ENCODE measurements around the gene C14orf119. TPM values are rescaled to one million over a fixed set of nuclear protein-coding genes. Genes with fewer than 3 reads are reported as not detected.

The C14orf119 gene
- total and polyA plus RNA-seq, 5 experiments from 2014 or later = 39.4 to 122 (median 62.7) TPM

GRCh38 chr14:23139874-23140273 is 44.6 kb downstream of the C14orf119 start:
- Mint-ChIP-seq H3K4me1 (no peaks in the 10 kb centered on the region), H3K9me3 (no peaks in the 10 kb centered on the region), H3K27me3 (peaks cover 0 to 3% (median 0%) of the 10 kb centered on the region in 5 donors), H3K36me3 (peaks cover 0 to 6% (median 5%) of the 10 kb centered on the region in 3 donors), H3K27ac (peak overlapping the region in 1 of 10 donors; percentile 39), H3K4me3 (no peak overlapping the region)
- no peak for DNase-seq
- POLR2A ChIA-PET = no interaction called here
- ATAC-seq = no peak

DNA sequence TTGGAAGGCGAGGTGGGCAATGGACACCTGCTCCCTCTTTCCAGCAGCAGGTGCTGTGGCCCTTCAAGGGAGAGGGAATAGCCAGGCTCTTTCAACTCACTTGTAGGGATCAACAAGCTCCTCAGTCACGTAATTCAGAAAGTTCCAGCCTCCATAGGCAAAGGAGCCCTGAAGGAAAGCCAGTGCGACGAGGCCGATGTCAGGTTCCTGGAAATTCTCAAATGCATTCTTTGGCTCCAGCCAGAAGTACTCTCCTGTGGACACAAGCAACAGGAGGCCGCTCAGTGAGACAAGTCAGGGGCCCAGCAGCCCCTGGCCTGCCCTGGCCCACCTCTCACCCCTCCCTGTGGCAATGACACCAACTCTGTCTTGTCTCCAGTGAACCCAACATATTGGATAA is 45.1 kb downstream of the C14orf119 start:
- Mint-ChIP-seq H3K4me3 (no peak overlapping the region), H3K27ac (no peak overlapping the region), H3K4me1 (no peaks in the 10 kb centered on the region), H3K36me3 (peaks cover 0 to 6% (median 5%) of the 10 kb centered on the region in 3 donors), H3K27me3 (peaks cover 0 to 3% (median 0%) of the 10 kb centered on the region in 5 donors), H3K9me3 (no peaks in the 10 kb centered on the region)
- DNase-seq = no peak
- ATAC-seq = no peak
- POLR2A ChIA-PET = no interaction called here

DNA sequence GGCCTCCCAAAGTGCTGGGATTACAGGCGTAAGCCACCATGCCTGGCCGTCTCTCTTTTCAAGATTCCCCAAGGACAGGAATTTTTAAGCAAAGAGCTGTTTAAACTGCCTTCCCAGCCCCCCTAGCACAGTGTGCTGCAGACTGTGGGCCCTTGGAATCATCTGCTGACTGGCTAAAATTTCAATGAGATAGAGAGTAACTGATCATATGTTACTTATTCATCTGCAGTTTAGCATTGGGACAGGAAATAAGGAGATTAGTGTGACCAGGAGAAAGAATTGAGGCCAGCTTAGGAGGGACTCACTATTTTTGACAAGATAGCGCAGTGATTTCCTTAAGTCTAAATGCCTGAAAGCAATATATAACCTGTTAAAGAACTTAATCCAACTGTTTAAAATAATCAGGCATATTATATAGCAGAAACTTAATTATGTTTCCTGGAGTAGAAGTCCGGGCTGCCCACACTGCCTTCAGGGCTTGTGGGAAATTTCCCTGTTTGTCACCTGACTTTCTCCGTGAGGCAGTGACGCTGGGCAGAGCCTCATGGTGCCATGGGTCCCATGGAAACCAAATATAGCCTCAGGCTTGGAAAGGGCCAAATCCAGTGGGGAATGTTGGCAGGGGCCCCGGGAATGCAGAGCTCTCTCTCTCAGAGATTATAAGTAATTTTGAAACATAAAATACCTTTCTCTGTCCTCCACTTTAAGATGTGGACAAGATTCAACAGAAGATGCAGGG is 46.6 kb downstream of the C14orf119 start:
- Mint-ChIP-seq H3K4me1 (no peaks in the 10 kb centered on the region), H3K9me3 (no peaks in the 10 kb centered on the region), H3K27ac (peak overlapping the region in 1 of 10 donors; percentile 80), H3K4me3 (no peak overlapping the region), H3K27me3 (peaks cover 0 to 7% (median under 1%) of the 10 kb centered on the region in 5 donors), H3K36me3 (peaks cover 0 to 6% (median 5%) of the 10 kb centered on the region in 3 donors)
- POLR2A ChIA-PET = interaction anchor here (0.6 kb wide), 1 partner anchor 45 kb away, joined by 6 read pairs; no protein-coding TSS in a partner anchor
- no peak for DNase-seq
- ATAC-seq = no peak

- Mint-ChIP-seq H3K4me3 (no peak overlapping the region), H3K27me3 (peaks cover 0 to 7% (median 3%) of the 10 kb centered on the region in 5 donors), H3K36me3 (peaks cover 0 to 7% (median 5%) of the 10 kb centered on the region in 3 donors), H3K4me1 (peaks cover 0 to 1% (median 0%) of the 10 kb centered on the region in 4 donors), H3K27ac (no peak overlapping the region), H3K9me3 (no peaks in the 10 kb centered on the region)
- DNase-seq = no peak
- no peak for ATAC-seq
- POLR2A ChIA-PET = no interaction called here
These were observed 47.5 kb downstream of the C14orf119 start for GRCh38 chr14:23142826-23143225.

GRCh38 chr14:23143911-23144310 is 48.6 kb downstream of the C14orf119 start:
- Mint-ChIP-seq H3K9me3 (peaks cover 0 to 4% (median 0%) of the 10 kb centered on the region in 9 donors), H3K27ac (no peak overlapping the region), H3K27me3 (peaks cover 0 to 7% (median 4%) of the 10 kb centered on the region in 5 donors), H3K4me1 (peaks cover 0 to 1% (median 0%) of the 10 kb centered on the region in 4 donors), H3K36me3 (peaks cover 5 to 11% (median 5%) of the 10 kb centered on the region in 3 donors), H3K4me3 (no peak overlapping the region)
- ATAC-seq (no peak), DNase-seq (no peak)
- POLR2A ChIA-PET = no interaction called here

DNA sequence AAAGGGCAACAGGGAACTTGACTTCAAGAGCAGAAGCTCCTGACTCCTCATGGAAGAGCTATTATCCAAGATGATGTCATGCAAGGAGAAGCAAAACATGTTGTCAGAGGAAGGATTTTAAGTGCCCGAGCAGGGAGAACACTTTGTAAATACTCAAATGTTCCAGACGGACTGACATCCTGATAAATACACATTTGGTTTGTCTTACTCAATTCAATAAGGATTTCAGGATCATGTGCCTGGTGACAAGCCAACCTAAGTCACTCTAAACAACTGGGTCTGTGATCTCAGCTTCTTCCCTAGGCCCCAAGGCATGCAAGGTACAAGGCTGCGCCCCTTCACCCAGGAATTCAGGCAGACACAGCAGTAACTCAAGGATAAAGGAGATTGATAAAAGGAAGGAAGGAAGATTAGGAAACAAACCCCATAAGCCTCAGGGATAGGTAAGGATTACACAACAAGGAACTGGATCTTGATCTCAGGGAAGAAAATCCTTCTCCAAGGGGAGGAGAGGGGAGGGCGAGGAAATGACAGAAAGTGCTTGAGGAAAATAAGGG is 50.6 kb downstream of the C14orf119 start:
- ATAC-seq = no peak

DNA sequence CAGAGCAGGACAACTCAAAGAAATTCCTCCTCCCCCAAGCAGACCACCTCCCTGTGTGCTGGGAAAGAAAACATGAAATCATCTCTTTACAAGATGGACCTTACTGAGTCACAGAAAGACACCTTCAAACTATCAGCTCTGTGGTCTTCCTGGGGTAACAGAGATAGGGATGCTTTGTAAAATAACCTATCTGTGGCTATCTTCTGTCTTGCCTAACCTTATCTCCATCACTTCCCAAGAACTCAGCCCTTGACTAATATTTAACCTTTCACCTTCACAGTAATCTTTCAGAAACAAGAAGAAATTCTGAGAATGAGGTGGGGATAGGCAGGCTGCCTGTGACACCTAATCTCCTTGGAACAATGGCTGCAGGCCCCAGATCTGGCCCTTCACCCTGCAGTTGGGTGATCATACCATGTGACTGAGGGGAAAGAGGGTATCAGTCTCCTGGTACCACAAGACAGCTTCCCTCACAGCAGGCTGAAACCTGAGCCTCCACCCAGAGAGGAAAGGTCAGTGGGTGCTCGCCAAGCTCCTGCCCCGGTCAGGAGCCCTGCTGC is 51.1 kb downstream of the C14orf119 start:
- Mint-ChIP-seq H3K27ac (no peak overlapping the region), H3K4me1 (peaks cover 0 to 5% (median under 1%) of the 10 kb centered on the region in 4 donors), H3K9me3 (peaks cover 0 to 4% (median 0%) of the 10 kb centered on the region in 9 donors), H3K27me3 (peaks cover 3 to 11% (median 10%) of the 10 kb centered on the region in 5 donors), H3K36me3 (peaks cover 2 to 9% (median 5%) of the 10 kb centered on the region in 3 donors), H3K4me3 (no peak overlapping the region)
- DNase-seq = no peak
- POLR2A ChIA-PET = no interaction called here
- no peak for ATAC-seq

More for the DNA sequence above, 50.6 kb downstream of the C14orf119 start:
- Mint-ChIP-seq H3K36me3 (peaks cover 2 to 9% (median 5%) of the 10 kb centered on the region in 3 donors), H3K27ac (peak overlapping the region in 1 of 10 donors; percentile 38), H3K4me1 (peaks cover 0 to 5% (median under 1%) of the 10 kb centered on the region in 4 donors), H3K4me3 (no peak overlapping the region), H3K27me3 (peaks cover 3 to 11% (median 10%) of the 10 kb centered on the region in 5 donors), H3K9me3 (peaks cover 0 to 4% (median 0%) of the 10 kb centered on the region in 9 donors)
- no peak for DNase-seq
- POLR2A ChIA-PET = interaction anchor here (0.5 kb wide), 1 partner anchor 55 kb away, joined by 3 read pairs; no protein-coding TSS in a partner anchor

- peak overlapping the region in 1 of 10 donors; percentile 24 for H3K27ac Mint-ChIP-seq
- POLR2A ChIA-PET = no interaction called here
- ATAC-seq = no peak
These were observed 51.7 kb downstream of the C14orf119 start for GRCh38 chr14:23146980-23147379.

DNA sequence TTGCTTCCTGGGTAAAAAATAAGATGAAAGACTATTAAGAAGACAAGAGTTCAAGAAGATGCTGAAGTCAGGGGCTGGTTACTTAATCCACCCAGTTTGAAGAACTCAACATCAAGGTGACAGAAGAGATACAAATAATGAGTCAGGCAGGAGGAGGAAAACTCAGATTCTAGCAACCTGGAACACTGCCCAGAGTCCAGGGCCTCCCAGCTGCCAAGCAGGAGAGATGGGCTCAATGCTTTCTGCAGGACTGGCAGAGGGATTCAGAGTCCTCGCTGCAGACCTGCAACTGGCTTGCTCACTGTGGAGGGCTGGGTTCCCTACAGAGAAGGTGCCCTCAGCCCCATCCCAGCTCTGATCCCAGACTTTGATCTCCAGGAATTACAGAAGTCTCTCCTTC is 52.4 kb downstream of the C14orf119 start:
- H3K9me3 Mint-ChIP-seq = peaks cover 0 to 4% (median 0%) of the 10 kb centered on the region in 9 donors
- peaks cover 0 to 5% (median 2%) of the 10 kb centered on the region in 4 donors for H3K4me1 Mint-ChIP-seq
- peaks cover 3 to 11% (median 10%) of the 10 kb centered on the region in 5 donors for H3K27me3 Mint-ChIP-seq
- H3K27ac Mint-ChIP-seq = peak overlapping the region in 1 of 10 donors; percentile 47
- no peak overlapping the region for H3K4me3 Mint-ChIP-seq
- DNase-seq (no peak), ATAC-seq (no peak)
- H3K36me3 Mint-ChIP-seq = peaks cover 1 to 9% (median 5%) of the 10 kb centered on the region in 3 donors
- POLR2A ChIA-PET = no interaction called here

More at GRCh38 chr14:23146980-23147379, 51.7 kb downstream of the C14orf119 start:
- no peak for DNase-seq
- Mint-ChIP-seq H3K4me1 (peaks cover 0 to 5% (median under 1%) of the 10 kb centered on the region in 4 donors), H3K9me3 (peaks cover 0 to 4% (median 0%) of the 10 kb centered on the region in 9 donors), H3K27me3 (peaks cover 3 to 11% (median 10%) of the 10 kb centered on the region in 5 donors), H3K36me3 (peaks cover 2 to 9% (median 5%) of the 10 kb centered on the region in 3 donors), H3K4me3 (no peak overlapping the region)

GRCh38 chr14:23148591-23149249 is 53.4 kb downstream of the C14orf119 start:
- ATAC-seq (no peak), DNase-seq (no peak)
- H3K4me1 Mint-ChIP-seq = peaks cover 3 to 15% (median 9%) of the 10 kb centered on the region in 4 donors
- peak overlapping the region in 2 of 10 donors; percentile 45 to 48 for H3K27ac Mint-ChIP-seq
- peaks cover 2 to 11% (median 10%) of the 10 kb centered on the region in 5 donors for H3K27me3 Mint-ChIP-seq
- H3K9me3 Mint-ChIP-seq = peaks cover 0 to 4% (median 0%) of the 10 kb centered on the region in 9 donors
- no peak overlapping the region for H3K4me3 Mint-ChIP-seq
- peaks cover 0 to 9% (median 5%) of the 10 kb centered on the region in 3 donors for H3K36me3 Mint-ChIP-seq
- POLR2A ChIA-PET = interaction anchor here (0.5 to 0.6 kb wide), 2 partner anchors 173 to 397 kb away, joined by 3 to 4 read pairs; no protein-coding TSS in a partner anchor

DNA sequence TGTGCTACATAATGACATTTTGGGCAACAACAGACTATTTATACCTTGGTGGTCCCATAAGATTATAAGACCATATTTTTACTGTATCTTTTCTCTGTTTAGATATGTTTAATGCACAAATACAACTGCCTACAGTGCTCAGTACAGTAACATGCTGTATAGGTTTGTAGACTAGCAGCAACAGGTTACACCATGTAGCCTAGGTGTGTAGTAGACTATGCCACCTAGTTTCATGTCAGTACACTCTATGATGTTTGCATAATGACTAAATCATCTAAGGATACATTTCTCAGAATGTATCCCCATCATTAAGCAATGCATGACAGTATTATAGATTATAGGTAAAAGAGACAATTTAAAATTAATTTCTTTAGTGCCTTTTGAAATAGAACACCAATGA is 54.4 kb downstream of the C14orf119 start:
- Mint-ChIP-seq H3K27me3 (peaks cover 1 to 11% (median 10%) of the 10 kb centered on the region in 5 donors), H3K36me3 (peaks cover 0 to 9% (median 5%) of the 10 kb centered on the region in 3 donors), H3K27ac (peak overlapping the region in 1 of 10 donors; percentile 15), H3K4me3 (no peak overlapping the region), H3K9me3 (peaks cover 0 to 4% (median 0%) of the 10 kb centered on the region in 9 donors), H3K4me1 (peaks cover 7 to 24% (median 17%) of the 10 kb centered on the region in 4 donors)
- ATAC-seq (no peak), DNase-seq (no peak)
- POLR2A ChIA-PET = interaction anchor here (0.6 to 1.2 kb wide), 2 partner anchors 21 to 174 kb away, joined by 3 to 4 read pairs; no protein-coding TSS in a partner anchor

Measured in naive thymus-derived CD8-positive, alpha-beta T cell (primary cell).